Measurements from ENCODE around the gene HOXD10.

HOXD10 gene

DNA sequence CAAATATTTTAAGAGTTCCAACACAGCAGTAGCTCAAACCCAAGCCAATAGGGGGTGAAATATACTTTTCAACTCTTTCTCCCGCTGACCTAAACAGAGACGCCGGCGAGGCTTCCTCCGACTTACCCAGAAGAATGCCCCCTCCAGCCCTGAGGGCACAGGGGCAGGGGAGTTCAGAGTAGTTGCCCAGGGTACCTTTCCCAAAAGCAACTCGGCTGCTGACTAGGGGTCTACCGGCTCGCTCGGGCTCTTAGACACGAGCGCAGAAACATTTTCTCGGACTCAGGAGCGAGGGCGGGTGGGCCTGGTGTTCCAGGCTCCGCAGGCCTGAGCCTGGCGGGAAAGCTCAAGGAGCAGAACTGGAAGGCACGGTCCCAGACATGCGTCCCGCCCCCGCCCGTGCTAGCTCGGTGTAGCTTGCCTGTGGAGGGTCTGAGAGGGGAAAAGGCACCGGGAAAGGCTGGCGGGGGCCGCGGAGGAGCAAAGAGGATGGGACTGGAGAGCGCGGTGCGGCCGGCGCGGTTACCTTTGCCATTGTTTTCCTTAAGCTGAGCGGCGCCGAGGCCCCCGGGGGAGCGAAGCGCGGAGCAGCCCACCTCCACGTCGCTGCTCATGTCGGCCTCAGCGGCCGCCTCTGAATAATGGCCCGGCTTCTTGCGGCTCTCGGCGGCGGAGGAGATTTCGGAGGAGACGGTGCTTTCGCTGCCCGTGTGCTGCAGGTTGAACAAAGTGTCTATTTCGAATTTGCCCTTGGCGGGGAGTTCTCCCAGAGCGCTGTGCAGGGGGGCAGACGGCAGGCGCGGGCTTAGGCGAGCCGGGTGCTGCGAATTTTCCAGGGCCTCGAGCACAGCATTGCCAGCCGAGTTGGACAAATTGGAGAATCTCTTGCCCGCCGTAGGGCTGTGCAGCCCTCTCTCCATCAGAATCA lies 33.5 kb upstream of the HOXD10 start:
- DNase-seq, result no peak

DNA sequence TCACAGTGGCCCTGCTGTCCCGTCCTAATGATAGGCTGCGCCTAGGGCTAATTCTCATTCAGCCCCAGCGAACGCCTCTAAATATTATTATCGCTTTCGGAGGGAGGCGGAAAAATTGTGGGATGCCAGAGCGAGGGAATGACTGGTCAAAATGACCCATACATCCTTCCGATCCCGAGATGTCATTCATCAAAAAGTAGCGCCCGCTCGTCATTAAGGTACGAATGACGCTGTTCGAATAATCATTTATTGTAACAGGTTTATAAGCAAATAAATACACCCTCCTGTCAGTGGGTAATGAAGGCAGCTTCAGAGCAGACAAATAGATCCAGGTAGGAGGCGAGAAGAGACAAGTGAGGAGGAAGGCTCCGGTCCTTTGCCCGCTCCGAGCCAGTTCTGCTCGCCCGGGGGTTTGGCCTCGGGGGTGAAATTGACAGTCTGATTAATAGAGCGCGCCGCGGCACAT lies 32.7 kb upstream of the HOXD10 start, which contains the start of gene EVX2:
Gene EVX2, minus strand, starts transcription at position 167 of the 466 bp plus-strand sequence. CDS start 186 bp downstream, outside the sequence.
- DNase-seq, result no peak

DNA sequence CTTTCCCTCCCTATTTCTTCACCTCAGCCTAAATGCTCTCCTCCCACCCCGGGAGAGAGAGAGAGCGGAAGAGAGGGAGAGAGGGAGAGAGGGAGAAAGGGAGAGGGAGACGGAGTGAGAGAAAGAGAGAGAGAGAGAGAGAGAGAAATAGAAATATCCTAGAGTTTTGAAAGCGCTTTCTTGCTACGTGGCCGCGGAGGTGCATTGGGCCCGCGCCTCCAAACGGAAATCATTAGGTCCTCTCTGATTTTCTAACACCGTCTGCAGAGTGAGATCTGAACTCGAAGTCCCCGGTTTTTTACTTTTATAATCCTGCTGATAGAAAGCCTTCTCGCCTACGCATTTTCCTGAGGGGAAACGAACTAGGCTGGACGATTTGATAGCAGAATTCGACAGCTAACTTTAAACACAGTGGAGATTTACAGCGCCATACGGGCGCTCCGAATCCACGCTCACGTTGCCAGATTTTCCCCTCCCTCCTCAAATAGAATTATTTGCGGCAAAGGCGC lies 31.9 kb upstream of the HOXD10 start:
- no peak for DNase-seq

DNA sequence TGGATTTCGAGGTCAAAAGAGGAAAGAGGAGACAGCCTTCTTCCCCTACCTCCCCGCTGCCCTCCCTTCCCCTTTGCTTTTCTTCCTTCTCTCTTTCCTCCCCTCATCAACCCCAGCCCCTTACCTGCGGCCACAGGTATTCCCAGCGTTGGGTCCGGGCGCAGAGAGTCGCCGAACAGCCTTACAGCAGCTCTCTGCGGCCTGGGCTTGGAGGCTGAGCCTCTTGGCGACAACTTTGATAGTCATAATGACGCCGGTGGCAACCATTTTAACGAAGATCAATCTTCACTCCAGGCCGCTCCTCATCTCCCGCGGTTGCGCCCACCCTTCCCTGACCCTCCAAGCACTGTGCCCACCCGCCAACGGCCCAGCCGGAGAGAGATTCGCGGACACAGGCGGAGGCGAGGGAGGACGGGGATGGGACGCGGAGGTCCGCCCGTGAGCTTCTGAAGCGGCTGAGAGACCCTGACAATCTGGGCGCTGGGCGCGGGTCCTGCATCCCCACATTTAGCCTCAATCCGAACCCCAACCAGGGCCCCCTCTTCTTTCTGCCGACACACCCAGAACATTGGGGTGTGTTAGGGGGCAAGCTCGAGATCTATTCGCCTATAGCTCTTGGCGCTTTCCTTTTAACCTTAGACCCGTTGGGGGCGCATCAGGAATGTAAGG lies 31.3 kb upstream of the HOXD10 start:
- no peak for DNase-seq

DNA sequence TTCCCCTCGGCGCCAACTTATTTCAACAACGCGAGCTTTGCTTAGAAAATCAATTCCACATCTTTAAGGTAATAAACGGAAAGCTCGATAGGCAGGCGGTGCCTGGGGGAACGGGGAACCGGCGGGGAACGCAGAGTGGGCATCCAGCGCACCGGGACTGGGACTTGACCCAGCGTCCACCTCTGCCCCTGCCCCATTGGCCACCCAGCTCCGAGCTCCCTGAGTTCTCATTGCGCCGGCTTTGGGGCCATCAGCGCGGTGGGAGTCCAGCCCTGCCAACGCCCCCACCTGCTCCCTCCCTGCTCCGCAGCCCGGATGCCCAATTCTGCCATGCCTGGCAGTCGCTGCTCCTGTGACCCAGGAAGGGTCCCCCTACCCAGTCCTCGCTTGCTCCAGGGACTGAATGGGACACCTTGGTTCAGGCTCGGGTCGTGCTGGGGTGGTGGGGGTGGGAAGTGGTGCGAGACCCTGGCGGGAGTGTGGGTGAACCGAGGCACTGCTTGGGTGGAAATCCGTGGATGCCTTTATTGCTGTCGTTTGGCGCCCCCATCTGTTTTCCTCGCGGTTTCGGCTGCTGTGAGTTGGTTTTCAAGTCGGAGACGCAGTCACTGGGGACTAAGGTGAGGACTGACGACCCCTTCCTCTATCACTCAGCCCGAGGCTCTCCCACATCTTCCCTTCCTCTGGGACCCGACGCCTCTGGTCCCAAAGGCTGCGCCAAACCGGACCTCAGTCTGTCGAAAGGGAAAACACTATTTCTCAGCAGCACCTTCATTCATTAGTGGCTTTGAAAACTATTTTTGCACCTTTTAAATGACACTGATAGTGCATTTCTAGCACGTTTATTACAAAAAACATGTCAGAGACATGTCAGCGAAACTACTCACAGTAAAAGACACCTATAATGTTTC lies 30.5 kb upstream of the HOXD10 start:
- no peak for DNase-seq

DNA sequence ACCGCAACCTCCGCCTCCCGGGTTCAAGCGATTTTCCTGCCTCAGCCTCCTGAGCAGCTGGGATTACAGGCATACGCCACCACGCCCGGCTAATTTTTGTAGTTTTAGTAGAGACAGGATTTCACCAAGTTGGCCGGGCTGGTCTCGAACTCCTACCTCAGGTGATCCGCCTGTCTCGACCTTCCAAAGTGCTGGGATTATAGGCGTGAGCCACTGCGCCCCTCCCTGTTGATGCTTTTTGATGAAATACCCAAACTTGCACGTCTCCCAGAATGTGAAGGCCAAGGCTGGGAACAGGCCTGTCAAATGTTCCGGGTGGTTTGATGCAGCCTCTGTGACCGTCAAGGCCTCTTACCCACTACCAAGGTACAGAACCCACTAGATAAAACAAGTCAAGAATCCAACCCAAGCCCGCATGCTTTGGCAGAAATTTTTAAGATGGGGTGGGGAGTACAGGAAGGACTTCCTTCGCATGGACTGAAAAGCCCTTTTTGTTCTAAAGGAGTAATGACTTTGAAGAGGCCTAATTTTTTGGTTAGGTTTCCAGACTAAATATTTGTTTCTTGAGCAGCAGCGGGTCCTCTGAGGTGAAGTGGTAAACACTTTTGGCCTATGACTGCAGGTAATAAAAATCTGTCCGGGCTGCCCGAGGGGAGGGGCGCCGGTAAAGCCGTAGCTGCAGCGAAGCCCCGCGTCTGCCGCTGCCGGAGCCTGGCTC lies 29.1 kb upstream of the HOXD10 start:
- no peak for DNase-seq

DNA sequence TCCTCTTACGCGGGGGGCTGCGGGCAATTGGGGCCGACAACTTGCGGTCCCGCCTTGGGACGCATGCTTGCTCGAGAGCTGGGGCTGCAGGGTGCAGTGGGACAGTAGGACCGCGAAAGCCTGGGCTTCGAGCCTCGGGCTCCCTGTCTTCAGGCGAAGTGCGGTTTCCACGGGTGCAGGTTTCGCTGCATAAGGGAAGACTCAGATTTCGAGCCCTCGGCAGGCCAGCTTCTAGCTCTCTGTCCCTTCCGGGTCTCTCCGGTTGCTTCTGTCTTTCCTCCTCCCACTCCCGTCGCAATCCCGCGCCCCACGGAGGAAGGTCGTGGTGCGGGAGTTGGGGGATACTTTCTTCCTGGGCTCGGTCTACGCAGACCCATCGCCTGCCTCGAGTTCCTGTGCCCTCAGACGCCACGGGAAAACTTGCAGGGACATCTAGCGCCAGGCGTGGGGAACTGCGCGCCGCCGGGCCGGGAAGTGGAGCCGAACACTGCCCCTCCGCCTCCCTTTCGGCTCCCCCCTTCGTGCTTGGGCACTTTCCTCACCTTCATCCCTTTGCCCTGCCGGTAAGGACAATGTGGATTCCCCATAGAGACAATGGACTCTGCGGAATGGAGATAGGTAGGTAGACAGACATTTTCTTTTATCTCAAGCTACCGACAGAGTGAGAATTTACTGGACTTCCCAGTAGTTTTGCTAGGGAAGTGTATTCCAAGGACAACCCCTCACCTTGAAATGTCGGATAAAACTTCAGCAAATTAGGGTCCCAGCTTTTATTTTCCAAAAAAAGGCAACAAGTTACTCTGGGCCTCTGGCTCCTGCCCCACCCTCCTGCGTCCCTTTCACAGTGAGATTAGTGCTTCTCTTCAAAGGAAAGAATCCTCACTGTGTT lies 28.3 kb upstream of the HOXD10 start:
- DNase-seq, result no peak

DNA sequence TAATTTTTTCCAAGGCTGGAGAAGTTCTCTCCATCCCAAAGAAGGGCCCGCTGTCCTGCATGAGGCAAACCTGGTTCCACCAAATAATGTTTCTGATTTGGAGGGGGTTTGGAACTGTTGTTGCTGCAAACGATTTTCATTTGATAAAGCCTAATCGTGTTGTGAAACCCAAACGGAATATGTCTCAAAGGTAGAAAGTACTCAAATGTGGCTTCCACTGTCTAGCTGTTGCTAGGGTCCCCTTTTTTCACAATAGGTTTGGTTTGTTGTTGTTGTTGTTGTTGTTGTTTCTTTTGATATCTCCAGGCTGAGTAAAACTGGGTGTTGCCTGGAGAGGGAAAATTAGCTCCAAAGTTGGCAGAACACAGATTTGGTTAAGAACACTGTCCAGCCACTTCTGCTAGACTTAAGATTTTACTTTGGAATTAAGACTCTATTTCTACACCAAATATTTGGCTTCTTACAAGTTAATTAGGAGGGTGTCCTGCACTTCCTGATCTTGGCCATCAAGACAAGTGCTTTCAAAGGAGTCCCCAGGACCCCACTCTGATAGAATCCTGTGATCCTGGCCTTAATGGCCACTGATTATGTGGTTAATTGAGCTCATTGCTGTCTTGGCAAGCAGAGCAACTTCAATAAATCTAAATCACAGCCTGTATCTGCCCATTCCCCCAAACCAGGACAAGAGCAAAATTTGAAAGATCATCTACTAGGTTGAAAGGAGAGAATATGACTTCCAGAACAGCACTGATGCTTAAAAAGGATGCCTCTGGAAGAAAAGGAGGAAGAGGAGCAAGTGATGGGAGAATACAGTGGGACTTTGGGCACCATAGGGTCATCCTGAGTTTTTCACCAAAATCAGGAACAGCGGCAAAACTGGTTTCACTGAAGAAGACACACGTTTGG lies 27.4 kb upstream of the HOXD10 start:
- no peak for DNase-seq

DNA sequence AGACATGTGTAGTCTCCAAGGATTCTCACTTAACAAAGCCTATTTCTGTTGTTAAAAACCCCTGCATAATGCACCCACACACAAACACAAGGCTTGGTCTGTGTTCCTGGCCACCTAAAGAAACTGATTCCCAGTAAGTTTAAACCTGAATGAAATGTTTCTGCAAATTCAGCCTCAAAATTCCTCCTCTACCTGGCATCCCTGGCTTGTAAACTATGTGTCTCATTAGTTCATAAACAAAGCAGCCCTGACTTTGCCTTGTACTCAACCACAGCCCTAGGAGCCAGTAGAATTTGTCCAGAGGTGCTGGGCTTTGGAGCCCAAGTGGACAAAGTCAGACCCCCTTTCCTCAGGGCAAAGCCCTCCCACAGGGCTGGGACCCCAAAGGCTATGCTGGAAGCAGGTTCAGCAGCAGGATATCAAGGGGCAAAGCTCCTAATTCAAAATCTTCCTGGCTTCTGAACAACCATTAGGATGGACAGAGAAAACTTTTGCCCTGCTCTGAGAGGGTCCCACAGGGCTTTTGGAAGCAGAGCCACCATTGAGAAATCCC lies 26.7 kb upstream of the HOXD10 start:
- DNase-seq, result no peak

DNA sequence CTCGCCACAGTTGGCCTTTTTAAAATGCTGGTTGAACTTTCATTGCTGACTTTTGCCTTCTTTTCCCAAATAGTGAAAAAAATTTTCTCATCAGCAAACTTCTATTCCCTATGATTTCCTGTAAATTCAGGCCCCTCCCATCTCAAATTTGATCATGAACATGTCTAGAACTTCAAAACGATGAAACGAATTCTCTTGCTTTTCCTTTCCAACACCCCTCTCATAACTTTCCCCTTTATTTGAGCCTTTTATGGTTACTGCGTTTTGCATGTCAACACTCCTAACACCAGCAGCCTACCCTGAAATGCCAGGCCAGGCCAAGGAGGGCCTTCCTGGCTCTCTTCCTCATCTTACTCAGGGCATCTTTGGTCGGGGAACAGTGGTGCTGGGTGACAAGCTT lies 25.7 kb upstream of the HOXD10 start:
- DNase-seq, result no peak

DNA sequence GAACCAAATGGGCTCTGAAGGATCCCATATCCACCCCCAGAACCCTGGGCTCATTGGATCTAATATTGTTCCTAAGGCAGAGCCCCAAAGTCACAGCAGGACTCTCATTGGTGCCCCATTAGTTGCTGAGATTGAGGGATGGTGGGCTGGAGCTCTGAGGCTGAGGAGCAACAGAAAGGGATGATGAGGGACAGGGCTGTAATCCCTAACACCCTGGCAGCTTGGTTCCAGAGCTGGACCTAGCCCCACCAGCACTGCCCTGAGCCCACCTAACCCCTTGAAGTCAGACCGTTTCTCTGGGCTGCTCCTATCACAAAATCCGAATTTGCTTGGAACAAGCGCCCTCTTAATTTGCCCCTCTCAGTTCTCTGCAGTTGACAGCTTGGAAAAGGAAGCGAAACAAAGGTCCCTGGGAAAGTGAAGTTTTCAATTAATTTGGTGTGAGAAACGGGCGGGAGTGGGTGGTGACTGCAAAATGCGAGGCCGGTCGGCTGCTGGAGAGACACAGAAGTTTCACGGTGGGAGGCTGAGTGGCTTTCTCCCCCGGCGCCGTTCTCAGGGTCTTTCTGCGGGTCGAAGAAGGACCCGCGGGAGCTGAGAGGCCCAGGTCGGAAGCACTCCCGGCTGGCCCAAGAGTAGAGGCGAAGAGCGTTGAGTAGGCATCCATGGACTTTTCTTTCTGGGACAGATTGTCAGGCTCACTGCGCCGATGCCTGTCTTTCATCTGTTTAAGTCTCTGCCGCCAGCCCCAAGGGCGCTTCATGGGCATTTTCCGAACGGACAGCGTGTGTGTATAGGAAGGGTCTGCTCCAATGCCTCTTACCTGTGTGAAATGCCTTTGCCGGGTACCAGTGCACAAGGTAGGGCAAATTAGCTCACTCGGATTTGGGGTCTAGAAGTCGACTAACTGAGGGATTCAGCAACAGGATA lies 25.0 kb upstream of the HOXD10 start:
- no peak for DNase-seq

DNA sequence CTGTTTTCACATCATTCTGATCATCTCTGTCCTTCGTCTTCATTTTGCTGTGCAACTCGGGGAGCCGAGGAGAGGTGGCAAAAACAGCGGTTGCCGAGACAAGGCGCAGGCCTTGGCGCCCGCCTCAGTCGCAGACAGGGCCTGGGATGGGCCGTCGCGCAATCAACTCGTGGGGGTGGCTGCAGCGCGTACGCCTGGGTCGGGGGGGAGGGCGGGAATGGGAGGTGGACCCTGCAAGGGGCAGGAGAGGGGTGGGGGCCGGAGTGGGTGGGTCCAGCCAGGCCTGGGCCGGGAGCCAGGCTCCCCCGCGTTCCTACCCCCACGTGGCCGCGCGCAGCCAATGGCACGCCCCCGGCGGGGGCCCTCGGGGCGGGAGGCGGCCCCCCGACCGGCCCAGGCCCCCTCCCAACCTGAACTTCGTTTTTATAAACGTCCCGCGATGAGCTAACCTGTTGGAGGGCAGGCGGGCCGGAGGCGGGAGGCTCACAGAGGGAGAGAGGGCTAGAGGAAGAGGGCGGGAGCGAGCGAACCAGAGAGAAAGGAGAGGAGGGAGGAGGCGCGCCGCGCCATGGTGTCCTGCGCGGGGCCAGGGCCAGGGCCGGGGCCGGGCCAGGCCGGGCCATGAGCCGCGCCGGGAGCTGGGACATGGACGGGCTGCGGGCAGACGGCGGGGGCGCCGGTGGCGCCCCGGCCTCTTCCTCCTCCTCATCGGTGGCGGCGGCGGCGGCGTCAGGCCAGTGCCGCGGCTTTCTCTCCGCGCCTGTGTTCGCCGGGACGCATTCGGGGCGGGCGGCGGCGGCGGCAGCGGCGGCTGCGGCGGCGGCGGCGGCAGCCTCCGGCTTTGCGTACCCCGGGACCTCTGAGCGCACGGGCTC lies 24.1 kb upstream of the HOXD10 start, which contains the start of gene HOXD13:
Gene HOXD13, plus strand, starts transcription at position 452 of the 875 bp plus-strand sequence. Its CDS starts 170 bp downstream, at position 622.
- DNase-seq, result no peak

DNA sequence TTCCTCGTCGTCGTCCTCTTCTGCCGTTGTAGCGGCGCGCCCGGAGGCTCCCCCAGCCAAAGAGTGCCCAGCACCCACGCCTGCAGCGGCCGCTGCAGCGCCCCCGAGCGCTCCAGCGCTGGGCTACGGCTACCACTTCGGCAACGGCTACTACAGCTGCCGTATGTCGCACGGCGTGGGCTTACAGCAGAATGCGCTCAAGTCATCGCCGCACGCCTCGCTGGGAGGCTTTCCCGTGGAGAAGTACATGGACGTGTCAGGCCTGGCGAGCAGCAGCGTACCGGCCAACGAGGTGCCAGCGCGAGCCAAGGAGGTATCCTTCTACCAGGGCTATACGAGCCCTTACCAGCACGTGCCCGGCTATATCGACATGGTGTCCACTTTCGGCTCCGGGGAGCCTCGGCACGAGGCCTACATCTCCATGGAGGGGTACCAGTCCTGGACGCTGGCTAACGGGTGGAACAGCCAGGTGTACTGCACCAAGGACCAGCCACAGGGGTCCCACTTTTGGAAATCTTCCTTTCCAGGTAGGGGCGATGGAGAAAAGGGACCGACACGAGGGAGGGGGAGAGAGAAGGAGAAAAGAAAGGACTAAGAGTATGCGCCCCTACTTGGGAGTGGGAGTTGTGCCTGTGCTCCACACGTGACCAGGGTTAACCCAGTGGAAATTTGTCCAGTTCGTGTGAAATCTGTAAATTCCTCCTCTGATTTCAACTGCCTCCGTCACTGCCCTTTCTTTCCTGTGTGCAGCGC lies 23.3 kb upstream of the HOXD10 start:
- DNase-seq, result no peak

DNA sequence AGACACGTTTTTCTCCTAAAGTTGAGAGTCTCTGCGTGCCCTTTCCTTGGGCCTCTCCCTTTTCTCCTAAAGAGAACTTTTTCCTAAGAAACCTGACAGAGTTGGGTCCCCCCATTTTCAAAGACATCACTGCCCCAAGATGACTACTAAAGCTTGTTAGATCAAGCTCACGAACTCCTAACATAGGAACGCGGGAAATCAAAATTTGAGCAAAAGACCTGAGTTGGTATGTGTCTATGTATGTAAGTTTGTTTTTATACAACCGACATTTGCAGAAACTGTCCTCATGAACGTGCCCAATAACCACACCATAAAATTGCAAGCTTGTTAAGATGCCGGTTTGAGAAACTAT lies 22.7 kb upstream of the HOXD10 start:
- DNase-seq, result no peak

DNA sequence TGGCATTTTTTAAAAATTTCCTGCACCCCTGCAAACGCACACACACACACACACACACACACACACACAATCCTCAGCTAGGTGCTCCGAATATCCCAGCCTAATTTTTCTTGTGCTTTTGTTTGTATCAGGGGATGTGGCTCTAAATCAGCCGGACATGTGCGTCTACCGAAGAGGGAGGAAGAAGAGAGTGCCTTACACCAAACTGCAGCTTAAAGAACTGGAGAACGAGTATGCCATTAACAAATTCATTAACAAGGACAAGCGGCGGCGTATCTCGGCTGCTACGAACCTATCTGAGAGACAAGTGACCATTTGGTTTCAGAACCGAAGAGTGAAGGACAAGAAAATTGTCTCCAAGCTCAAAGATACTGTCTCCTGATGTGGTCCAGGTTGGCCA lies 22.2 kb upstream of the HOXD10 start:
- no peak for DNase-seq

DNA sequence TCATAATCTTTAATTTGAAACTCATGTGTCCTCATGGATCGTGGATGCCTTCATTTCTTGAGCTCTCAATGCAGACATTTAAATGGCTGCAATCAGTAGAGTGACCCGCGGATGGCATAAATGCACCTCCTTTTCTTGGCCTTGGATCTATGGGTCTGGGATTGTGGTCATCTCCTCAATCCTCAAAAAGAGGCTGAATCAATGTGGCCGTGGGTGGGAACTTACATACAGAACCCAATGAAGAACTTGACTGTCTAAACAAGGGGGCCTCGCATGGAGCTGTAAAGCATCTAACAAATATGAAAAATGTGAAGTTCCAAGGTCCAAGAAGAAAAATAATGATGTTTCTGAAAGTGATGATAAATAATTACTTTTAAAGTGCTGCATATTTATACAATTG lies 21.2 kb upstream of the HOXD10 start:
- DNase-seq, result no peak
